Stimulated activated CD4-positive, alpha-beta T cell treated with anti-CD3 and anti-CD28 coated beads, Interleukin-2, amount 100 ng/mL, for 48 hours (primary cell): ENCODE results near the gene ZNF654.
A peak's percentile ranks its signal among the peaks of the same experiment; 100 is the strongest.
"Not testable (repeated sequence)": the region's sequence is repeated elsewhere in the genome, so short reads cannot be mapped to it uniquely, and the experiment has no call there.

Source experiments
- DNase-seq, 2 donors: peaks; one replicate each; pipeline ENCODE4 v3.0.0-alpha.2; 2020

Gene ZNF654

DNA sequence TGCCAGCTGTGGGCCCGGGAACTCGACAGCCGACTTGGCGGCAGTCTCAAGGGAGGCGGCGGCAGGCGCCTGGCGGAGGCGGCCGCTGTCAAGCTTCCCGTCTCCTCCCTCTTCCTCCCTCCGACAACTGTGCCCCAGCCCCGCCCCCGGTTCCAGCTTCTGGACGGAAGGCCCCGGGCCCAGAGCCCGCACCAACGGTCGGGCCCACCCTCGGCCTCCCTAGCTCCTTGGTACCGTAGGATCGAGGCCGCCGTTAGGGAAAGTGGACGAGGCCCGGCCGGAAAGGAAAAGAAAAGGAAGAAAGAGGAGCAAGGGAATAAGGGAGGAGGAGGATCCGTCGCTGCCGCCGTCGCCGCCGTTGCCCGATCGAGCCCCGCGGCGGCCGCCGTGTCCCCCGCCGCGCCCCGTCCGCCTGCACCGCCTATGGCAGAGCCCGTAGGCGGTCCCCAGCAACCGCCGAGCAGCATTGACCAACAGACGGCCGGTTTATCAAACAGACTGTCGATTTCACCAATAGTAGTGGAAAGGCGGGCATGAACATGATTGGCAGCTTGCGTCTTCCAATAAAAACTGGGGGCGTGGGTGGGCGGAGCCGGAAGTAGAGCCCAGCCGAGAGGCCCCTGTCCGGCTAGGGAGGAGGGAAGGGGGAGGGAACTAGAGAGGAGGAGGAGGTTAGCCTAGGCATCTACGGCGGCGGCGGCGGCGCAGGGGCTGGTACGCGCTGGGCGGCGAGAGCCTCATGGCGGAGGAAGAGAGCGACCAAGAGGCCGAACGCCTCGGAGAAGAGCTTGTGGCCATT is at the start of gene ZNF654, which contains the start of gene CGGBP1:
Gene ZNF654, plus strand, starts transcription at position 675 of the 799 bp plus-strand sequence. Its CDS starts 65 bp downstream, at position 740.
Gene CGGBP1, minus strand, starts transcription at position 425 of the 799 bp plus-strand sequence. CDS start 3,029 bp downstream, outside the sequence.
- peak; percentile 97 to 98 for DNase-seq

DNA sequence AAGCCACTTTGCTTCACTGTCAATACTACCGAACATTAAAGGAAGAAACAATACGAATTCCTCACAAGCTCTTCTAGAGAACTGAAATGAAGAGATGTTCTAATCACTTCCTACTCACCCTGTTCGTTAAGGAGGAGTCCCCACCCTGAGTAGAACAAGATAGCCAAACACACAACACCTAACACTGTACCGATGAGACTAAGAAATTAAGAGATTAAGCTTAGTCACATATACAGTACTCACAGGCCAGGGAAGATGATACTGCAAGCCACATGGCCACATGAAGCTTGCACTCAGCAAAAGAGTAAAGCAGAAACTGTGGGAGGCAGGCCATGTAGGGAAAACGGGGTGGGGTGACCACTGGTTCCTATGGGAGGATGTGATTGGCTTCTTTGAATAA is 48.2 kb upstream of the ZNF654 start:
- no peak for DNase-seq

DNA sequence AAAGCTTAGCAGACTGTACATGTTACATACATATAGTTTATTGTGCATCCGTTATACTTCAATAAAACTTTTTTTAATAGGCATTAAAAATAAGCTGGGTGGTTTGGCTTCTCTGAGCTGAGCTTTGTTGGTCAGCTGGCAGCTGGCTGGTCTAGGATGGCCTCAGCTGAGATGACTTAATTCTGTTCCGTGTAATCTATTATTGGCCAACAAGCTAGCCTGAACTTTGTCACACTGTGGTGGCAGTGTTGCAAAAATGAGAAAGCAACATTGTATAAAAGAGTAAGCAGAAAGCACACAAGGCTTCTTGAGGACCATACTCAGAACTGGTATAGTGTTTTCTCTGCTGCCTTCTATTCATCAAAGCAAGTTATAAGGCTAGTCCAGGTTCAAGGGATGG is 45.5 kb upstream of the ZNF654 start:
- no peak for DNase-seq

DNA sequence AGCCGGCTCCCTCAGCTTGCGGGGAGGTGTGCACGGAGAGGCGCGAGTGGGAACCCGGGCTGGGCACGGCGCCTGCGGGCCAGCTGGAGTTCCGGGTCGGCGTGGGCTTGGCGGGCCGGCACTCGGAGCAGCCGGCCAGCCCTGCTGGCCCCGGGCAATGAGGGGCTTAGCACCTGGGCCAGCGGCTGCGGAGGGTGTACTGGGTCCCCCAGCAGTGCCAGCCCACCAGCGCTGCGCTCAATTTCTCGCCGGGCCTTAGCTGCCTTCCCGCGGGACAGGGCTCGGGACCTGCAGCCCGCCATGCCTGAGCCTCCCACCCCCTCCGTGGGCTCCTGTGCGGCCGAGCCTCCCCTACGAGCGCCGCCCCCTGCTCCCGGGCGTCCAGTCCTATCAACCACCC is 43.4 kb upstream of the ZNF654 start:
- DNase-seq: not testable (repeated sequence)

DNA sequence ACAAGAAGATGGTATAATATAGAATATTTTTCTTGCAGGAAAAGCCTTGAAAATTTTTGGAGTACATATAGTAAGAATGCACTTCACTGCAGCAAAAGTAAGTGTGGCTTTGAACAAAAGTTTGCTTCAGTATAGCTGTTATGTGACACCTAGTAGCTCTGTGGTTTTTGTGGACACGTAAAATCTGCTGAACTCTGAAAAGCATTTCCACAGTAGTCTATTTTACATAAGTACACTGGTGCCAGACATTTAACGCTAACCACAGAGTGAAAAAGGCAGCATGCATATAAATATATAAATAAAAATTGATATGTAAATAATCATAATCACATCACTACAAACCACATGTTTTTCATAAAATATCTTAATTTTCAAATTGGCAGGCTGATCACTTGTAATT is 40.0 kb upstream of the ZNF654 start:
- no peak for DNase-seq

DNA sequence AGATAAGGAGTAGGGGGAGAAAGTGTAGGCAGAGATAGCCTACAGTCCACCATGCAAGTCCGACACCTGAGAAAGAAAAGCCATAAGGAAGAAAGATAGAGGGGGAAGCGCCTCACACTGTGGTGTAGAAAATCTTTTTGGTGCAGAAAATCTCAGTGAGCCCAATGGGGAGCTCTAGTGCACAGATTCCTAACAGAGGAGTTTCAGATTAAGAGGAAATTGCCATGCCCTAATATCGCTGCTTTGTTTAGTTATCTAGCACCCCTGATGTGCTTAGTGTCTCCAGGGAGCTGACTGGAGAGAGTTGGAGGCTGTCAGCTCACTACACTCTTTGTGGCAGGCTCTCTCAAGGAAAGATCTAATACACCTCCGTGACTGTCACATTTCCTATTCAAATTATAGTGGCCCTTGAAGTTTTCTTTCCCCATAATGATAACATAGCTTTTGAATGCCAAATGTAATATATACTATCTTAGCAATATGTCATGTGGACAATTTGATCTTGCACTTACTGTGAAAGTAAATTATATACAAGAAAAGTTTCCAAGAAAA is 34.0 kb upstream of the ZNF654 start:
- DNase-seq: no peak

DNA sequence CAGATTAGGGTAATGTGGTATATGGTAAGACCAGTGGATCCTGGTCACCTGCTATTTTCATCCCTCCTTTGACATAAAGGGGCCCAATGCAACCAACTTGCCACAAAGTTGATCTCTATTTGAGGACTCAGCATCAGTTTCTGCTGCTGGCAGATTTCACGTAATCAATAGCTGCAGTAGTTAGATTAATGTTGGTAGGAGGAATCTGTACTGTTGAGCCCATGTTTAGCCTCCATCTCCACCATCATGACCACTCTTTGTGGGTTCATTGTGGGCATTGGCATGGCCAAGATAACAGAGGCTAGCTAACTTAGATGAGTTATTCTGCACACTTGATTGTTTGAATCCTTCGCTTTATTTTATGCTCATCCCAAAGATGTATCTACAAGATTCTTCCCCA is 30.2 kb upstream of the ZNF654 start:
- DNase-seq: no peak

DNA sequence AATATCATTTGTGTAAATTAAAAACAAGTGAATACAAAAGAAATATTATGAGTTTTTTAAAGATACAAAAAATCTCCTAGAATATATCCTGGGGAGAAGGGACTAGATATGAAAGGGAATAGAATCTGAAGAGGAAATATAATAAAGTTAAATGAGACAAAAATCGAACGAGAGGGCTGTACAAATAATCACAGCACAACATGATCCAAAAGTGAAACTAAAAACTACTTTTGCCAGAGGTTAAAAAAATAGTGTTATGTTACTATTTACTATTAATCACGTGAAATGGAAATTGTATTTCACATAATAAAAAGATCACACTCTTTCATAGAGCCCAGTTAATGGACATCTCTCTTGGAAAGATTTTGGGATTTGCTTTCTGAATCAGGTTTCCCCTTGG is 28.8 kb upstream of the ZNF654 start:
- DNase-seq: no peak

DNA sequence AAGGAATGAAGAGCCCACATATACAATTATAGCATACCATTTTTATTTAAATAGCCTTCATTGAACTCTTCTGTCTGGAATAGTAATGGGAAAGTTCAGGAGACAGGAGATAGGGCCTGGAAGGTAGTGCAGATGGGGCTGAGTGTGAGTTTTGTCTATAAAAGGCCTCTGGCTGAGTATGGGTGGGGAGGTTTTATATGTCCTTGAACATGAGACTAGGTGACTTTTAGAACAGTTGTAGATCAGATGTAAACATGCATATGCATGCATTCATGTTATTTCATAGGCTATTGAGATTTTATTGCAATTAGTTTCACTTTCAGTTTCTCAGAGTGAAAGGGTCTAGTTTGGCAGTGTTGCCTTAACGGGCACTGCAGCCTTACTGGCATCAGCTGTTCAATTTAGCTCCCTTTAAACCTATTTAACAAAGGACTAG is 27.4 kb upstream of the ZNF654 start:
- DNase-seq: no peak

DNA sequence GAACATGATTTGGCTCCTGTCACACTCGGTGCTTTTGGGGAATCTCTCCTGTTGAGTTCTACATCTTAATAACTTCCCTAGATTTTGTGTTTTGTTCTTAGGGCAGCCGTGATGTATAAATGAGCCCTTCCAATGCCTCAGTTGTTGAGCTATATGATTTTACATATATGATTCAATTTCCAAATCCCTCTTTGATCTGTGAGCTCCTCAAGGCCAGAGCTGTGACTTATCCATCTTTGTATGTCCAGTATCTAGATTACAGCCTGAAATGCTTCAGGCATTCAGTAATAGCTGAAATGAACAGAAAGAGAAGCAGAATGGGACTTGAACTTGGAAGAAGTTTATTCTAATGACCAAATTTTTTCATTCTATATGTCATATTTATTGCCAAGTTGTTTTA is 26.8 kb upstream of the ZNF654 start:
- no peak for DNase-seq

DNA sequence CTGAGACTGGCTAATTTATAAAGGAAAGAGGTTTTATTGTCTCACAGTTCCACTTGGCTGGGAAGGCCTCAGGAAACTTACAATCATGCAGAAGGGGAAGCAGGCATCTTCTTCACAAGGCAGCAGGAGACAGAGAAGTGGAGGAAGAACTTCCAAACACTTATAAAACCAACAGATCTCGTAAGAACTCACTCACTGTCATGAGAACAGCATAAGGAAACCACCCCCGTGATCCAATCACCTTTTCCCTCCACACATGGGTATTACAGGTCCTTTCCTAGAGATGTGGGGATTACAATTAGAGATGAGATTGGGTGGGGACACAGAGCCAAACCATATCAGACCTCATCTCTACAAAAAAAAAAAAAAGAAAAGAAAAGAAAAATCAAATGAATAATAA is 26.0 kb upstream of the ZNF654 start:
- no peak for DNase-seq

DNA sequence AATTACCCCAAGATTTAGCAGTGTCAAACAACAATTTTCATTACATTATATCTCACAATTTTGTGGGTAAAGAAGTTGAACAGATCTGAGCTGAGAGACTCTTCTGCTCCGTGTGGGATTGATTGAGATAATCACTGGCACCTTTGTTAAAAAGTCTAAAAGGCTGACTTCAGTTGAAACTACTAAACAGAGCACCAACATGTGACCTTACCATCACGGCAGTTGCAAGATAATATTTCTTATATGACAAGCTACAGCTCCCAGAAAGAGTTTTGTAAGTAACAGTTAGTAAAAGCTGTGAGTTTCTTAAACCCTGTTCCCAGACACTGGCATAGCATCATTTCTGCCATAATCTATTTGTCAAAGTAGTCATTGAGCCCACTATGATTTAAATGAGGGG is 25.2 kb upstream of the ZNF654 start:
- no peak for DNase-seq

DNA sequence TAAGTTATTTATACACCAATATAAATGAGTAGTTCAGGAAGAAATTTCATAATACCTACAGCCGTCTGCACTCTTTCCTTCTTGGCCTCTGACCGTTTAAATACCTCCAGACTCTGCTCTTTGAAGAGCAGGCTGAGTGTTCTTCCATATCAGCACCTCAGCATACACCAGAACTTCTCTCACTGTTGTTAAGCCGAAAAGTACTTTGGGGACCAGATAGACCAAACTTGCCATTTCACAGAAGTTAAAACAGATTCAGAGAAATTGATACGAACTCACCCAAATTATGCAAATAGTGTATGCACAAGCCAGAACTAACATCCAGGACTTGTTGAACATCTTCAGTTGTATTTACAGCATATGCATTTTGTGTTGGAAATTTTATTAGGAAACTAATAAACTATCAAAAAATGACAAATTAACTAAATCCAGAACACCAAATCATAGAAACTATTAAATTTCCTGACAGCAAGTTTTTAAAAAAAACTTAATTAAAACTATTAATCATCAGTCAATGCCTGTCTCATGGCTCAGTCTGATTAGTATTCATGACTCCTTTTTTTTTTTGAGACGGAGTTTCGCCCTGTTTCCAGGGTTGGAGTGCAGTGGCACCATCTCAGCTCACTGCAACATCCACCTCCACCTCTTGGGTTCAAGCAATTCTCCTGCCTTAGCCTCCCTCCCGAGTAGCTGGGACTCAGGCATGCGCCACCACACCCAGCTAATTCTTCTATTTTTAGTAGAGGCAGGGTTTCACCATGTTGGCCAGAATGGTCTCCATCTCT is 24.4 kb upstream of the ZNF654 start:
- DNase-seq: no peak

DNA sequence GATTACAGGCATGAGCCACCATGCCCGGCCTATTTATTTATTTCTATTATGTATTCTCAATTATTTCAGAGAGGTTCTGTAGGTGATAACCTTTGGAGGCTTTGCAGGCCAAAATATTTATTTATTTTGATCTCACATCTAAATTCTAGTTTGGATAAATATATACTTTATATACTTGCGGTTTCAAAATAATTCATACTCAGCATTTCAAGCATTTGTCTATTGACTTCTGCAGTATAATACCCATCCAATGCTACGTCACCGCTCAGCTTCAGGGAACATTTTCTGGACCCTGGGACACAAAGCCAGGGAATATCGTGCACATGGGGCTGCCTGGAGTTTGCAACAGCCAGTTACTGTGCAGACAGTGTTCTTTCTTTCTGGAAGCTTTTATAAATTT is 22.8 kb upstream of the ZNF654 start:
- DNase-seq: no peak

DNA sequence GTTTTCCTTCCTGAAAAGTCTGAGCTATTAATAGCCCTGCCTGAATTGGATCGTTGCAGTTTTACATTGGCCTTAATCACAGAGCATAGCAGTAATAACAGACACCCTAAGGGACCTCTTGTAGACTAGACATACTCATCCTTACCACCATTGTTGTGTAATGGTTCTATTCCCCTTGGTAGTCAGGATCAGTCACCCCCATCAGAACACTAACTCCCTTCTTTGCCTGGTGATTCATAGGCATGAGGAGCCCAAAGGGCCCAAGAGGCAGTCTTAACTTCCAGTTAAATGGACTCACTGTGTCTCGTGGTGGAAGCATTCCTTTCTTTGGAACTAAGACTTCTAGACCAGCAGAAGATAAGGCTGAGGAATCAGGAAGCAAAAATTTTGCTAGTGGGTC is 20.5 kb upstream of the ZNF654 start:
- DNase-seq: no peak

DNA sequence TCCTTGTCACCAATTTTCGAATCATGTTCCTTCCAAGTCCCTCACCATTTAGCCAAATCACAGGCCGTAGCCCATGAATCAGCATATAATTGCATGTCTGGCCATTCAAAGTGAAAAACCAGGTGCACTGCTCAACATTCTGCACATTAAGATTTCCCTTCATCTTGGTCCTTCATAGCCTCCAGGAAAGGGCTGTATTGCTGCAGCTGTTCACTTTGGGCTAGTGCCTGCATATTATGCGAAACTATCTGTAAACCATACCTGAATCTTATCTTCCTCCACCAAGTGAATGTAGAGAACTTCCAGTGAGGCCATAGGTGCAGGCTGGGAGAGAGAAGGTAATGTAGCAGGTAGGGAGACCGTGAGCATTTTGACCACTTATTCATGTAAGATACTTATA is 18.5 kb upstream of the ZNF654 start:
- DNase-seq: no peak

DNA sequence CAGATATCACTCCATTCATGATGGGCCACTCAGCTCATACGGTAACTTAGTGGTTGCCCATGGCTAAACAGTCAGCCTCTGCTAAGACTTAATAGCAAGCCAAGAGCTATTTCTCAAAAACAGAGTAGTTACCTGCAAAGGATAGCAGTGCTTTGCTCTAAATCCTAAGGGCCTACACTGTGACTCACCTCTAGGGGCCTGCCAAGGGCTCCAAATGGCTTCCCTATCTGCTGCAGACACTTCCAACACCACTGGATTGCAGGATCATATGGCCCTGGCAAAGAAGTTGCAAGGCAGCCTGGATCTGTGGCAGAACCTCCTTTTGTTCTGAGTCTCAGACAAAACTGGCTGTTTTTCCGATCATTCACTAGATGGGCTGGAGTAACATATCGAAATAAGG is 18.1 kb upstream of the ZNF654 start:
- DNase-seq: no peak

DNA sequence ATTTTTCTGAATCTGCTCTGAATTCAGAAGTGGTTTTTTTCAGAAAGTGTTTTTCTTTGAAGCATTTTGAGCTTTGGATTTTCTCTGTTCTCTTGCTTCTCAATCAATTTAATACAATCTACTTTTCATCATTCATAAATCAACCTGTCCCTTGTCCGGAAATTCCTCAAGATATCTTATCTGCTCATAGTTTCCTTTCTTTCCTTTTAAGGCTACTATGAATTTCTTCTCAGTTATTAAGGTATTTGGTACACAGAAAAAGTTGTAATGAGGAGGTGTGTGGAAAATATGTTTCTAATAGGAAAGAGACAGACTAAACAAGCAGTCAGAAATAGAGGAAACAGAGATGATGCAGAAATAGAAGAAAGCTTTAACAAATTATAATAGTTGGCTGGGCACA is 14.6 kb upstream of the ZNF654 start:
- no peak for DNase-seq

DNA sequence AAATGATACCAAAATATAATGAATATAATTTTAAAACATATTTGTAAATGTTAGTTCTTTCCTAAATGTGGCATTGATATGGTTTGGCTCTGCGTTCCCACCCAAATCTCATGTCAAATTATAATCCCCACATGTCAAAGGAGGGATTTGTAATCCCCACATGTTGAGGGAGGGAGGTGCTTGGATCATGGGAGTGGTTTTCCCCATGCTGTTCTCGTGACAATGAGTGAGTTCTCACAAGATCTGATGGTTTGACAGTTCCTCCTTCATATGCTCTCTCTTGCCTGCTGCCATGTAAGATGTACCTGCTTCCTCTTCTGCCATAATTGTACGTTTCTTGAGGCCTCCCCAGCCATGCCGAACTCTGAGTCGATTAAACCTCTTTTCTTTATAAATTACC is 12.3 kb upstream of the ZNF654 start:
- DNase-seq: no peak

DNA sequence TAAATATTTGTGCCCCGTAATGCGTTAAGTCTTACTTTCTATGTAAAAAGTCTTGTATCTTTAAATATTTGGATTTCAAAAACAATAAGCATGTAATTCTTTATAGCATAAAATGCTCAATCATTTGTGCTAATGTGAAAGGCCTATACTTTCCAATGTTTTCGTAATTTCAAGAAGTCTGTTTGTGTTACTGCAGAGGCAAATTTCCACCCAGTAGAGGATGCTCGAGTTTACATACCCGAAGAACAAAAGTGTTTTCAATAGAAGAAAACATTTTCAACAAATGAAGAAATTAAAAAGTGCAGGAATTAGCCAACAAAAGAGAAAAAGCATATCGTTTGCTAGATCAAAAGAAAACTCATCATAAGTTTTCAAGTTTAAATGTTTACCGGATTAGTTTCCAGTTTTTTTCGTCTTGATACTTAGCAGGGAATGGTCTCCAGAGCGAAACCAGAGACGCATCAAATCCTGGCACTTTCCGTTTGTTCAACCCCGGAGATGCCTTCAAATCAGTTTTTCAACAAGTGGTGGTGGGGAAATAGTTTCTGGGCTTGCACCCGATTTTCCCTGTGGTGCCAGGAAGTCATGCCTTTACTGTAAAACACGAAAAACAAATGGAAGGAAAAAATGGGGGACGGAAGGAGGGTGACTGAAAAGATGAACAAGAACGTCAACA is 1.3 kb upstream of the ZNF654 start:
- DNase-seq: no peak

DNA sequence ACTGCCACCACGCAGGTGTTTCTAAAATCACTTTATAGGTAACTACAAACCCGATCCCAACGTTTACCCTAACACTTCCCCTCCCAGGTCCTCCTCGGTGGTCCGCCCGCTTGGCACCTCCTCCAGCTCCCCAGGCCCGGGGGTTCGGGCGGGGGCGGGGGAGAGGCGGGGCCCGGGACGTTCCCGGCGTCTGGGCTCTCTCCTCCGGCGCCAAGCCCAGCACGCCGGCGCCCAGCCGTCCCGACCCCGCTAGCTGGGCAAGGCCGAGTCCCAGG is 812 bp upstream of the ZNF654 start:
- DNase-seq: no peak

DNA sequence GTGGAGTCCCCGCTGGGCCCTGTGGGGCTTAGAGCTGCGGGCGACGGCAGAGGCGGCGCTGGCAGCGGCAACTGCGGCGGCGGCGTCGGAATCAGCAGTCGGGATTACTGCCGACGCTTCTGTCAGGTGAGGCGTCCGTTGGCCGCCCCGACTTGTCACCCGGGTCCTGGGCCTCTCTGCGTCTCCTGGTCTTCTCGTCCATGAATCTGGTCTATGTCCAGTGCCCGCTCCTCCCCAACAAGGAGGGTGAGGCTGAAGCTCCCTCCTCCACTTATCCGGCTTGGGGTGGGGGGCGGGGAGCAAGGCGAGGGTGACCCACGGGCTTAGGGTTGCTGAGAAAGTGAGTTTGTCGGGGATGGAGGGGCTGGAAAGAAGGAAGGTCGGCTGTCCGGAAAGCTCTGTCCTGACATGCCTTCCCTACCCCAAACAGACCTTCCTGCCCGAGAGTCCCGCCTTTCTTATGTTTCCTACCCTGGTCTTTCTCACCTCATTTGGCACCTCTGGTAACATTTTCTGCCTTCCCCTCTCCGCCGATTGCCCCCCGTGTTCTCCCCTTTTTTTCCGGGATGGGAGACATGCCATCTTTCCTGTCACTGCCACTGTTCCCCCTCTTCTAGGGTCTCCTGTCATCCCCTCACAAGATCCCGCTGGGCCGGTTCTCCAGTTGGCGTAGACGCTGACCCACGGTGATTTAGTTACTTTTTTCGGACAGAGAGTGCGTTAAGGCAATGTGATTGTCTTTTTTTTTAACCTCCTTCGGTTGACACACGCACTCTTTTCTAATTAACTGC is 520 bp downstream of the ZNF654 start:
- no peak for DNase-seq

DNA sequence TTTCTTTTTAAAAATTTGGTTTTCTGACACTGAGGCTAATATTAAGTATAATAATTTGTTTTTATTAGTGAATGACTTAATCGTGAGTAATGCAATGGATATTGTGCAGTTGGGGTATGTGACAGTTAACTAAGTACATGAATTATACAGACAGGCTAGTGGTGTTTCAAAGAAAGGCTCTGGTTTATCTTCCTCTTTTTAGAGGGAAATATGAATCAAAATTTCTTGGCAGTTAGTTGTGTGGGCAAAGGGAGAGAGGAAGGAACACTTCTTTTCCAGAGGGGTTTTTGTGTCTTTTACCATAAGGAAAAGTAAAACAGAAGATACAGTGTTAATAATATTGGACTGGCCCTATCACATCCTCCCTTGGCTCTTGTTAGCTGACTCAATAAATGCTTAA is 2.7 kb downstream of the ZNF654 start:
- no peak for DNase-seq
